ENCODE data around the gene ZDHHC7.

ZDHHC7 gene

DNA sequence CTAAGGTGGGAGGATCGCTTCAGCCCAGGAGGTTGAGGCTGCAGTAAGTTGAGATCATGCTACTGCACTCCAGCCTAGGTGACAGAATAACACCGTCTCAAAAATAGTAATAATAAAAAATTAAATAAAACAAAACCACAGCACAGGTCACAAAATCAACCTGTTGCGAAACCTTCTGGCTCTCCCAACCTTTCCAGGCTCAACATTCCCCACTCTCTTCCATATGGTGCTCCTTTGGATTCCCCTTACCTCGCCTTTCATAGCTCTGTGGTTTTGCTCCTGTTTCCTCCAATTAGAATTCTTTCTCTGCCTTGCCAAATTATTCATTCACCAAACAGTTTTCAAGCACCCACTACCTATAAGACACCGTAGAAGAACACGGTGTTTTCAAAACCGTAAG is 4.7 kb downstream of the ZDHHC7 start:
- Histone ChIP-seq H3K27ac (no peak overlapping the region), H3K27me3 (ENCODE audit: insufficient read depth, low read depth) (no peaks in the 10 kb centered on the region), H3K36me3 (ENCODE audit: insufficient read depth) (no peaks in the 10 kb centered on the region), H3K79me2 (ENCODE audit: insufficient read depth, low read depth) (peaks cover 61% of the 10 kb centered on the region; the same call in 1 of the 2 replicates), H3K4me1 (ENCODE audit: low read depth, poor library complexity, severe bottlenecking) (peaks cover 13% of the 10 kb centered on the region), H4K20me1 (ENCODE audit: insufficient read depth) (no peaks in the 10 kb centered on the region), H3K9ac (no peak overlapping the region), H3K4me2 (no peak overlapping the region), H3K4me3 (IDR thresholded peaks at IDR 0.05; ENCODE audit: insufficient read depth, low read depth, low read length) (no peak overlapping the region), H2AFZ (ENCODE audit: low read depth) (no peak overlapping the region)
- TF ChIP-seq CTCF (conservative IDR thresholded peaks at IDR 0.05; ENCODE audit: low read depth, low read length), result no peak

DNA sequence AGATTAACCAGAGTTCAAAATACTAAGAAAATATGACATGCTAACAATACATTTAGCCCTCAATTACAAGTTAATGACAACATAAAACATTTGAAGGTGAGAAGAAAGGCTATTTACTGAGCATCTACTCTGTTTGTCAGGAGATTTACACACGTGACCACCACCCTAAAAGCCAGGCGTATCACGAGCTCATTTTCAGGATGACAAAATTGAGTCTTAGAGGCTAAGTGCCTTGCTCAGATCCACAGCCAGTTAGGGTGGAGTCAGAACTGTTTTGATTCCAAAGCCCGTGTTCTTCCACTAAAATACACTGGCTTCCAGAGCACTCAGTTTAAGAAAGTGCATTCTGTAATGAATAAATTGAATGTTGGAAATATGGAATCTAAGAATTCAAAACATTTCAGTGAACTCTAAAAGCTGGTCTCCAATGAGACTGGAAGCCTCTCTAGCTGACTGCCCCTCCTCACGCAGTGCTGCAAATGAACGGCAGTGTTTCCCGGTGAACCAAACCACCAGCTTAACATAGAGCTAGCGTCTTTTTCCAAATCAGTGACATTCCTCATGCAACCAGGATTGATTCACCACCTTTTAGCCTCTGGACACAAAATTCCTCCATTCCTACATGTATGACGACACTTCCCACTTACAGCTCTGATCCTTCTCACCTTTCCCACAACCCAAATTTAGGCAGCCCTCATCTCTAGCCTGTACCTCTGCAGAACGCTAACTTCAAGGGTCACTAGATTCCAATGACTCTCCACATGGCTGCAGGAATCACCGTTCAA is 5.9 kb downstream of the ZDHHC7 start:
- H3K4me2 ChIP-seq, result no peak overlapping the region

GRCh38 chr16:85004587-85005205 is 6.6 kb downstream of the ZDHHC7 start:
- Histone ChIP-seq H4K20me1 (ENCODE audit: insufficient read depth) (0 out of 2 replicates have a peak, but pooled peaks cover 2% of the 10 kb centered on the region), H3K9ac (no peak overlapping the region), H3K36me3 (ENCODE audit: insufficient read depth) (no peaks in the 10 kb centered on the region), H3K4me3 (IDR thresholded peaks at IDR 0.05; ENCODE audit: insufficient read depth, low read depth, low read length) (no peak overlapping the region), H3K4me1 (ENCODE audit: low read depth, poor library complexity, severe bottlenecking) (peaks cover 5% of the 10 kb centered on the region), H3K27ac (no peak overlapping the region), H3K79me2 (ENCODE audit: insufficient read depth, low read depth) (peaks cover 59% of the 10 kb centered on the region; the same call in 1 of the 2 replicates), H3K27me3 (ENCODE audit: insufficient read depth, low read depth) (no peaks in the 10 kb centered on the region), H3K4me2 (no peak overlapping the region), H2AFZ (ENCODE audit: low read depth) (no peak overlapping the region)
- no peak for TF ChIP-seq CTCF (conservative IDR thresholded peaks at IDR 0.05; ENCODE audit: low read depth, low read length)

More for the DNA sequence above, 5.9 kb downstream of the ZDHHC7 start:
- no peak overlapping the region for H3K9ac ChIP-seq
- H3K36me3 ChIP-seq (ENCODE audit: insufficient read depth), result no peaks in the 10 kb centered on the region
- no peak for TF ChIP-seq CTCF (conservative IDR thresholded peaks at IDR 0.05; ENCODE audit: low read depth, low read length)
- H2AFZ ChIP-seq (ENCODE audit: low read depth), result no peak overlapping the region
- peaks cover 13% of the 10 kb centered on the region for H3K4me1 ChIP-seq (ENCODE audit: low read depth, poor library complexity, severe bottlenecking)
- H3K4me3 ChIP-seq (IDR thresholded peaks at IDR 0.05; ENCODE audit: insufficient read depth, low read depth, low read length), result no peak overlapping the region
- 0 out of 2 replicates have a peak, but pooled peaks cover 2% of the 10 kb centered on the region for H4K20me1 ChIP-seq (ENCODE audit: insufficient read depth)
- H3K27ac ChIP-seq, result no peak overlapping the region
- no peaks in the 10 kb centered on the region for H3K27me3 ChIP-seq (ENCODE audit: insufficient read depth, low read depth)
- H3K79me2 ChIP-seq (ENCODE audit: insufficient read depth, low read depth), result peaks cover 62% of the 10 kb centered on the region; the same call in 1 of the 2 replicates

- Histone ChIP-seq H3K27me3 (ENCODE audit: insufficient read depth, low read depth) (no peaks in the 10 kb centered on the region), H3K79me2 (ENCODE audit: insufficient read depth, low read depth) (peaks cover 51% of the 10 kb centered on the region; the same call in 1 of the 2 replicates), H3K27ac (no peak overlapping the region)
Measured at GRCh38 chr16:85003725-85004586, 7.4 kb downstream of the ZDHHC7 start.

More at GRCh38 chr16:85003725-85004586, 7.4 kb downstream of the ZDHHC7 start:
- H3K9ac ChIP-seq, result no peak overlapping the region
- H2AFZ ChIP-seq (ENCODE audit: low read depth), result no peak overlapping the region
- no peak for TF ChIP-seq CTCF (conservative IDR thresholded peaks at IDR 0.05; ENCODE audit: low read depth, low read length)
- H3K4me2 ChIP-seq, result no peak overlapping the region
- H3K4me3 ChIP-seq (IDR thresholded peaks at IDR 0.05; ENCODE audit: insufficient read depth, low read depth, low read length), result no peak overlapping the region
- no peaks in the 10 kb centered on the region for H3K36me3 ChIP-seq (ENCODE audit: insufficient read depth)
- H3K4me1 ChIP-seq (ENCODE audit: low read depth, poor library complexity, severe bottlenecking), result no peaks in the 10 kb centered on the region
- 0 out of 2 replicates have a peak, but pooled peaks cover 2% of the 10 kb centered on the region for H4K20me1 ChIP-seq (ENCODE audit: insufficient read depth)

Data from KMS-11 (cell line).